Hematopoietic multipotent progenitor cell treated with erythropoietin and hydrocortisone succinate and interleukin-3 and kit ligand, for 8 days (in vitro differentiated cells): ENCODE data around the gene IARS2.
"Not testable (repeated sequence)": the region's sequence is repeated elsewhere in the genome, so short reads cannot be mapped to it uniquely, and the experiment has no call there.

ENCODE experiments used
- DNase-seq: peaks from one replicate; pipeline ENCODE4 v3.0.0-alpha.2; 2015

The IARS2 gene

DNA sequence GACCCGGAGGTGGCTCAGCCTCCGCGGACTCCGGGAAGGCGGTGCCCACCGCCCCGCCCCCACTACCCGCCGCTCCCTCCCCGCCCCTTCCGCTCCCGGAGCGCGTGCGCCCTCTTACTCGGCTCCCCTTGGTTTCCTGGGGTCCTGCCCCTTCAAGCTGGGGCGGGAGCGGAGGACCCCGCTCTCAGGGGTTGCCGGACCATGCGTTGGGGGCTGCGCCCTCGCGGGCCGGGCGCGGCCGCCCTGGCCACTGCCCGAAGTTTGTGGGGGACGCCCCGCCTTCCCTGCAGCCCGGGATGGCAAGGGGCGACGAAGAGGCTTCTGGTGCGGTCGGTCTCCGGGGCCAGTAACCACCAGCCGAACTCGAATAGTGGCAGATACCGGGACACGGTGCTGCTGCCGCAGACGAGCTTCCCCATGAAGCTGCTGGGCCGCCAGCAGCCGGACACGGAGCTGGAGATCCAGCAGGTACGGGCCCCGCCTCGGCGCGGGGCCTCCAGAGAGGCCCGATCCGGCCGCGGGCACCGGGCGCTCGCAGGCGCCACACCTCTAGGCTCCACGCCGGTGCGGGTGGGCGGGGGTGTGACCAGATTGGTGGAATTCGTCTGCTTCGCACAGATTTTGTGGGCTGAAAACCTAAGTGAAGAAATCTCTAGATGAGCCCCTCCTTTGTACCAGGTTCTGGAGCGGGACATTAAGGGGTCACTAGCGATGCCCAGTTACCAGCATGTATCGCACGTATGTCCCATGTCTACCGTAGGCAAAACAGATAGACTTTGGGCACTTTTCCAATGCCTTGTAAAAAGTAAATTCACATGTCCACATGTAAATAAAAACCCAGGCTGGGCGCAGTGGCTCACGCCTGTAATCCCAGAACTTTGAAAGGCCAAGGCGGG is at the start of gene IARS2:
TSS of gene IARS2 (plus strand) at position 117 of the 896 bp plus-strand sequence. CDS start at position 202, 85 bp downstream.
- DNase-seq: peak; percentile 80

GRCh38 chr1:220044678-220045355 is 49.1 kb upstream of the IARS2 start:
- no peak for DNase-seq

DNA sequence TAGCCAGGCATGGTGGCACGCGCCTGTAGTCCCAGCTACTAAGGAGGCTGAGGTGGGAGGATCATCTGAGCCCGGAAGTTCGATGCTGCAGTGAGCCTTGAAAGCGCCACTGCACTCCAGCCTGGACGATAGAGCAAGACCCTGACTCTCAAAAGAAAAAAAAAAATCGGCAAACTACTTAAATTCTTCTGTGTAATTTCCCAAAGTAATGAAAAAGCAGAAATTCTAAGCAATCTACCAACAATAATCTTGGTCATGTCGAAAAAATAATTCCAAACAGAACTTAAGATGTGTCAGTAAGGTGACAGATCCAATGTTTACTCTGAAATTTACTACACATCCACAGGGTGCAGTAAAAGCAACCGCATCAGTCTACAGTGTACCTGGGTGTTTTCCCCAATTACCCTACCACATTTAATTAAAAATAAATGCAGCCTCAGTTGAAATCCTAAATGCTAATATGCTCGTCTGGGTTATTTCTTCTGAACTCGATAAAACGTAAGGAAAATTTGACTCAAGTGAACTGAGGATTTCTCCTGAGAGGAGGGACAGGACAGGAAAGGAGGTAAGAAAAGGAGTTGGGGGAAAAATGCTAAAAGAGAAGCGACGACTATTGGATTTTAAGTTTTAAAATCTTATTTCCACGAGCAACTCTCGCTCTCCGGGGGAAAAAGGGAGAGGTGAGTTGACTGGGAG is 48.4 kb upstream of the IARS2 start:
- peak; percentile 25 for DNase-seq

- DNase-seq: peak; percentile 97
These were observed 47.6 kb upstream of the IARS2 start, which contains the start of gene EPRS1 for GRCh38 chr1:220046052-220046930. TSS of gene EPRS1 (minus strand) at chr1:220046505. CDS start at chr1:220046388, 117 bp downstream.

- no peak for DNase-seq
These were observed 37.6 kb upstream of the IARS2 start for GRCh38 chr1:220056374-220056773.

DNA sequence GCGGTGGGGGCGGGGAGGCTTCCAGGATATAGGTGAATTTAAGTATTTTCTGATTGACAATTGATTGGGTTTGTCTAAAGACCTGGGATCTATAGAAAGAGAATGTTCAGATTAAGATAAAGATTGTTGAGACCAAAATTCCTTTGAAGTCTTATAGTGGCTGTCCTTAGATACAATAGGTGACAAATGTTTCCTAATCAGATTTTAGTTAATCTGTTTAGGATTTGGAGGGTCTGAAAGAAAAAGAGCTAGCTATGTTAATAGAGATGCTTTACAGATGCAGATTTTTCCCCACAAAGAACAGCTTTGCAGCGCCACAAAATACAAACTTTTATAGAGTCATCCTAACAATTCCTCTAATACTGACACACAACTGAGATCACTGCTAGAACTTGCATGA is 33.1 kb upstream of the IARS2 start:
- no peak for DNase-seq

GRCh38 chr1:220062629-220063028 is 31.3 kb upstream of the IARS2 start:
- DNase-seq: no peak

GRCh38 chr1:220067269-220068204 is 26.4 kb upstream of the IARS2 start:
- no peak for DNase-seq

GRCh38 chr1:220076861-220077762 is 16.8 kb upstream of the IARS2 start:
- no peak for DNase-seq

- no peak for DNase-seq
These were observed 16.0 kb upstream of the IARS2 start for GRCh38 chr1:220077887-220078286.

GRCh38 chr1:220084460-220084859 is 9.5 kb upstream of the IARS2 start:
- DNase-seq: no peak

GRCh38 chr1:220086261-220086686 is 7.7 kb upstream of the IARS2 start:
- peak; percentile 15 for DNase-seq

GRCh38 chr1:220089650-220090556 is 4.0 kb upstream of the IARS2 start, which contains the start of gene BPNT1:
TSS of gene BPNT1 (minus strand) at chr1:220089788. CDS start at chr1:220079846, 9,942 bp downstream.
- DNase-seq: peak; percentile 97

DNA sequence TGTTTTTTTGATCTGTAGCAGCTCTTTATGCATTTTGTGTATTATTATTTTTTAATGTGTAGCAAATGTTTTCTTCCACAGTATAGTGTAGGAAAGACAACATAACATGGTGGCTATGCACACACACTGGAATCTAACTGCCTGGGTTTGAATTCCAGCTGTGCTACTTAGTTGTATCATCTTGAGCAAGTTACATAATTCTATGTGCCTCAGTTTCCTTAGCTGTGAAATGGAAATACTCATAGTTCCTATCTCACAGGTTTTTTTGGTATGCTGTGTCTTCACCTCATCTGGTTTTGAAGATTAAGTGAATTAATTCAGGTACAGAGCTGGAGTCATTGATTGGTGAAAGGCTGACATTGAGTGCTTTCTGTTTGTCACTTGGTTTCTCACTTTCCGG is 1.2 kb upstream of the IARS2 start:
- no peak for DNase-seq

DNA sequence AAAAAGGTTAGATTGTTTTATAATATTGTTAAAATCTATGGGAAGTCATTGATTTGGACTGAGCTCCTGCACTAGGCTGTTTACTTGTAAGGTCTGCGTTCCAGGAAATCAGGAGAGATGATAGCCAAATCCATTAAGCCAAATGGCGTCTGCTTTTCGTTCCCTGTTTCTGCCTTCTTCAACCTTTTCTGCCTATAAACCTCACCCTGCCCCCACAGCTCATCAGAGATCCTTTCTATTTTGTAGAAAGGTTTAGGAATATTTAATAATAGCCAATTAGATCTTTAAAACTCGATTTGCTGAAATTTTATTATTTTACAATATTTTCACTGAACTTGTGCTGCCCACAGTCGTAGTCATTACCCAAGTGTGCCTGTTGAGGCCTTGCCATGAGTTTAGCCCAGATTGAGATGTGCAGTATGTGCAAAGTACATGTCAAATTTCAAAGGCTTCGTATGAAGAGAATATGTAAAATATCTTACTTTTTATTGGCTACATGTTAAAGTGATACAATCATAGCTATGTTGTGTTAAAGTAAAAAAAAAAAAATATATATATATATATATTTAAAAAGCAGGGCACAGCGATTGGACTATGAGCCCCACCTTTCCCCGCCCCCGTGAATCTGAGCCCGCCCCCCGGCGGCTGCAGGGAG is 444 bp upstream of the IARS2 start:
- DNase-seq: no peak

- no peak for DNase-seq
These were observed 5.9 kb downstream of the IARS2 start for GRCh38 chr1:220099826-220100225.

- not testable (repeated sequence) for DNase-seq
These were observed 16.5 kb downstream of the IARS2 start for GRCh38 chr1:220110473-220110872.

DNA sequence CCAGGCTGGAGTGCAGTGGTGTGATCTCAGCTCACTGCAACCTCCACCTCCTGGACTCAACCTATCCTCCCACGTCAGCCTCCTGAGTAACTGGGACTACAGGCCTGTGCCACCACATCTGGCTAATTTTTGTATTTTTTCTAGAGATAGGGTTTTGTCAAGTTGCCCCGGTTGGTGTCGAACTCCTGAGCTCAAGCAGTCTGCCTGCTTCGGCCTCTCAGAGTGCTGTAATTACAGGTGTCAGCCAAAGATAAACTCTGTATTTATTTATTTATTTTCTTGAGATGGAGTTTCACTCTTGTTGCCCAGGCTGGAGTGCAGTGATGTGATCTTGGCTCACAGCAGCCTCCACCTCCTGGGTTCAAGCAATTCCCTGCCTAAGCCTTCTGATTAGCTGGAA is 18.7 kb downstream of the IARS2 start:
- DNase-seq: not testable (repeated sequence)
